Ishikawa (cell line): ENCODE results near the gene CASP14.

Experiments
- EGR1 ChIP-seq: IDR thresholded peaks from 2 replicates; pipeline ENCODE4 v1.6.1; 2012
- EP300 ChIP-seq: IDR thresholded peaks from 2 replicates; pipeline ENCODE4 v1.6.1; 2012; ENCODE audit warnings: borderline replicate concordance
- MAX ChIP-seq: IDR thresholded peaks from 2 replicates; pipeline ENCODE4 v1.6.1; 2012
- TAF1 ChIP-seq: IDR thresholded peaks from 2 replicates; pipeline ENCODE4 v1.6.1; 2012; ENCODE audit warnings: low read depth, mild to moderate bottlenecking
- YY1 ChIP-seq: IDR thresholded peaks from 2 replicates; pipeline ENCODE4 v1.6.1; 2012; ENCODE audit warnings: low read depth

GRCh38 chr19:15045506-15045905 lies 3.8 kb upstream of the CASP14 start:
- TF ChIP-seq EP300 (no peak), TAF1 (no peak), MAX (no peak), EGR1 (no peak), YY1 (no peak)
